HG02885 (cell line): Measurements from ENCODE around the gene EGLN3.
"Not testable (repeated sequence)": the region's sequence is repeated elsewhere in the genome, so short reads cannot be mapped to it uniquely, and the experiment has no call there.

Experiments used
- ATAC-seq: cut with Tn5 transposase; IDR thresholded peaks from one replicate; pipeline ENCODE4 v1.9.1; 2021; ENCODE audit warnings: mild to moderate bottlenecking; ENCODE audit not compliant: unreplicated experiment, poor library complexity

EGLN3 gene

DNA sequence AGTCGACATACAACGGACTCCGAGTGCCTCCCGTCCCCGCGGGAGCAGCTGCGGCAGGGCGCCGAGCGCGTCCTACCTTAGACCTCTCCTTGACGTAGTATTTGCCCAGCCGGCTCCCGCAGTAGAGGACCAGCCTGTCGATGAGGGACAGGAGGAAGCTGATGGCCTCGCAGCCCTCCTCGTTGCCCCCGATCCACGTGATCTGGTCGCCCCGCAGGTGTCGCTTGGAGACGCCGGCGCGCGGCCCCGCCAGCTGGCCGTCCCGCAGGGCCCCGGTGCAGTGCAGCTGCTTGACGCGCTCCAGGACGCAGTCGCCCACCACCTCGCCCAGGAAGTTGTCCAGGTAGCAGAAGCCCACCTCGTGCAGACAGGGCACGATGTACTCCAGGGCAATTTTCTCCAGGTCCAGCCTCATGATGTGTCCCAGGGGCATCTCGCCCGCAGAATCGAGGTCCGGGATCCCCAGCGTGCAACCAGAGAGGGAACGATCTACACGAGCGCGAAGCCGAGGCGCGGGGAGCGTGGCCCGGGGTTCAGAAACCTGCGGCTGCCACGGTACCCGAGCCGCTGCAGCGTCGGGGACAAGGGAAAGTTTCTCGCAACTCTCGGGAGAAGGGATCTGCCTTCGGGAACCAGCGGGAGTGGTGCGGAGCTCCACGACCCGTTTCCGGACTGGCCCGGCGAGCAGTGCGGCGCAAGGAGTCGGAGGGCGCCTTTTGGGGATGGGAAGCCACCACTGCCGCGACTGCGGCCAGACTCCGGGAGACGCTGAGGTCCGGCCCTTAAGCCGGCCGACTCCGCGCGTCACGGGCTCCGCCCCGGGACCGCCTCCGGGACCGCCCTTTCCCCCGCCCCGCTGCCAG is at the start of gene EGLN3:
Gene EGLN3 (minus strand): TSS at position 755 of the 863 bp plus-strand sequence. CDS start 322 bp downstream, at position 433.
- peak; percentile 97 for ATAC-seq

DNA sequence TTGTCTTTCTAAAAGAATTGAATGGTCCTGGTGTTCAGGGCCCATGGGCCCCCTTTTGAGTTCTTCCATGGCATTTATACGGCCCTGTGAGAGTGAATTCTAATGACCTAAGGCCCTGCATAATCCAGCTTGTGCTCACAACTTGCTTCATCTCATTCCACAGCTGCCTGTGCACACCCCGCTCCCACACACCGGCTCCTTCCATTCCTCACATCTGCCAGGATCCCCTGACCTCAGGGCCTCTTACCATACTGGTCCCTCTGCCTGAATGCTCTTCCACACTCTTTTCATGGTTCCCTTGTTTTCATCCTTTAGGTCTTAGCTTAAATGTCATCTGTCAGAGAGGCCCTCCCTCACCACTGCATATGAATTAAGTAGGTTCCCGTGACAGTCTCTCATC is 49.5 kb upstream of the EGLN3 start:
- no peak for ATAC-seq

GRCh38 chr14:33999771-34000291 is 49.0 kb upstream of the EGLN3 start:
- ATAC-seq, result no peak

DNA sequence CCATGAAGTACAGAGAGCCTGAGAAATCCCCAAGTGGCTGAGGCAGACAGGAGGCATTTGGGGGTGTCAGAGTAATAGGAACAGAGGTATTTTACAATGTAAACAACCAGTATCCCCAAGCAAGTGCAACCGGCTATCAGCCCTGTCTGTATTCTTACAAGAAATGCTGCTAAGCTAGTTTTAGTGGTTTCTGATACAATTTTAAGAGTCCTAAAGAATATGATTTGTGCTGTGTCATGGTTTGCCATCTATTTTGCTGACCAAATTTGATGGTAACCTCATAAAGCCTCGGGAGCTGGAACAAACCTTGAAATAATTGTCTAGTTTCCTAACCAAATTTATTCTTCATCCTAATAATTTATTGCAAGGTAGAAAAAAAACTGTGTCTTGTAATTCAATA is 46.7 kb upstream of the EGLN3 start:
- no peak for ATAC-seq

GRCh38 chr14:33996462-33996861 is 45.6 kb upstream of the EGLN3 start:
- no peak for ATAC-seq

DNA sequence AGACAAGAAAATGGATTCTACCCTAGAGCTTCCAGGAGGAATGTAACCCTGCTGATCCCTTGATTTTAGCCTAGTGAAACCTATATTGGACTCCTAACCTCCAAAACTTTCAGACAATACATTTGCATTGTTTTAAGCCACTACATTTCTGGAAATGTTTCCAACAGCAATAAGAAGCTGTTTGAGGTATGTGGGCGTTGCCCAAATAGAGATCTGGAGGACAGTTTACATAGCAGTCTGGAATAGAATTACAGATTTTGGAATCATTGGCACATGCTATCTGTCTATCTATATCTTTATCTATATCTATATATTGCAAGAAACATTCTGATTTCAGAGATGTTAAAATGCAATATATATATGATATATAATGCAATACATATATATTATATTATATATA is 42.4 kb upstream of the EGLN3 start:
- no peak for ATAC-seq

- no peak for ATAC-seq
These were observed 41.6 kb upstream of the EGLN3 start for GRCh38 chr14:33992274-33993007.

DNA sequence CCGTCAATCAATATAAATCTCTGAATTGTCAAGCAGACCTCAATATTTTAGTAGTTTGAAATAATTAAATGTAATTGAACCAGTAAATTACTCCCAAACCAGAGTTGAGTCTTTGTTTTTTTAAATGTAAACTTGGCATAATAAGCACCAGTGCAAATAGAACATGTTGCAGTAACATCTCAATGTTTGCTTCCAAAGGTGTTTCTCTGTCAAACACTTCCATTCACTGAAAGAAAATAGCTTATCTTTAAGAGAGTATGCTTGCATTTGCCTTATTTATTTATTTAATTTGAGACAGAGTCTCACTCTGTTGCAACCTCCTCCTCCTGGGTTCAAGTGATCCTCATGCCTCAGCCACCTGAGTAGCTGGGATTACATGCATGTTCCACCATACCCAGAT is 39.9 kb upstream of the EGLN3 start:
- ATAC-seq, result no peak

DNA sequence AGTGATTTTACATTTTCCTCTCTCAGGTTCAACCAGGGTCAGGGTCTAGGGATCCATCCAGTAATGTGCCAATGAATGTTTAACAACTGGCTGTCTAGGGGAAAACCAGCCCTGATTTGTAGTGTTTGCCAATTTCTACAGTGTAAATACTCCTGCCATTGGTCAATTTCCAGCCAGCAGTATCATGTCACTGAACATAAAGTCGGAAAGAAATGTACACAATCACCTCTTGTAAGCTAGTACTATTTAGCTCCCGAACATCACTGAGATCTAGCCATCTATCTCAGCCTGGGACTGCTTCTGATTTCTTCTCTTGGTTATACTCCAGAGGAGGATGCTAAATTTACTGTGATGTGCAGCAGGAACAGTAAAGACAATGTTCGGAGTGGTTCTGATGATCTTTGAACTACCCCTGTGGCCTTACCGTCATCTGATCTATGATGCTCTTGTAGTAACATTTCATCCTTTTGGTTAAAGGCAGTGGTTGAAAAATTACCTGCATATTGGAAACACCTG is 36.7 kb upstream of the EGLN3 start:
- ATAC-seq, result no peak

GRCh38 chr14:33986804-33987203 is 35.9 kb upstream of the EGLN3 start:
- ATAC-seq, result no peak

GRCh38 chr14:33985242-33985641 is 34.4 kb upstream of the EGLN3 start:
- ATAC-seq, result no peak

DNA sequence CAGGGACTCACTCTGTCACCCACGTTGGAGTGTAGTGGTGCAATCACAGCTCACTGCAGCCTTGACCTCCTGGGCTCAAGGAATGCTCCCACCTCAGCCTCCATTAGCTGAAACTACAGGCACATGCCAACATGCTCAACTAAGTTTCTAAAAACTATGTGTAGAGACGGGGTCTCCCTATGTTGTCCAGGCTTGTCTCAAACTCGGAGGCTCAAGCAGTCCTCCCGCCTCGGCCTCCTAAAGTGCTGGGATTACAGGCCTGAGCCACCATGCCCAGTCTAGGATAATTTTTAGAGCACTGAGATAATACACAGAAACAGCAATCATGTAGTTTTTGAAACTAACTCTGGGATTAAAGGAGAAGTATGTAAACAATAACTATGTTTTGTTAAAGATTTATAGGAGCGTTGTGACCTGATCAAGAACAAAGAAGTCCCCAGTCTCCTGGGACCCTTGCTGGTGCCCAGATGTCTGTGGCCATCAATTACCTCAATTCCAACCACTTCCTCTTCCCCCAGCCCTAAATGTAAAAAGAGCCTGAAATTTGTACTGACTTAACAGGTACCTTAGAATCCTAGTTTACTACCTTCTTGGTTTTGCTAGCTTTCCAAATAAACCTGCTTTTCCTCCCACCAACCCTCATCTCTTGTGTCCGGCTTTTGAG is 28.9 kb upstream of the EGLN3 start:
- peak; percentile 52 for ATAC-seq

DNA sequence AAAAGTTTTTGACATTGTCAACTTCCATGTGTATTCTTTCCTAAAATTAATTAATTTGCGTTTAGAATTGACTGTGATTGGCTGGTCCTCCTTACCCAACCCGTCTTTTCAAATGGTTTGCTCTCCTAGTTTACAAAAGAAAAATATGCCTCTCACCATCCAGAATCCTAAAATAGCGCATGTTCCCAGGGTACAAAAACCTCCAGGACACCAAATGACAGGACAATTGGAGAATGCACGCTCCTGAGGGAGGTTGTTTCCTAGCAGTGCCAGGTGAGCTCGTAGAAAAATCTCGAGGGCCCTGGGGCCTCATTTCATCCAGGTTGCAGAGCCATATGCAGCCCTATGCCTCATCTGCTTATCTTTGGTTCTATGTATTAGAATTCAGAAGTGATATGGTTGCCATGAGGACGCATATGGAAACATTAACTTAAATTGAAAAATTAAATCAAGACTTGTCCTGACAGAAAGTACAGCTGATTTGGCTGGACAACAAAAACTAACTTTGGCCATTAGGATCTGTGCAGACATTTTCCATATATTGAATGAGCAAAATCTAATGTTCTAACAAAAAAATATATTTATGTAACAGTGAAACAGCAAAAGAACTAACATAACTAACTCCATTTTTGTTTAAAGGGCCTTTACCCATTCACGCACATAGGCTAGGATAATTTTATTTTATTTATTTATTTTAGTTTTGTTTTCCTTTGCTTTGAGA is 28.2 kb upstream of the EGLN3 start:
- no peak for ATAC-seq

GRCh38 chr14:33972583-33973081 is 21.8 kb upstream of the EGLN3 start:
- peak; percentile 89 for ATAC-seq

- not testable (repeated sequence) for ATAC-seq
These were observed 19.0 kb upstream of the EGLN3 start for GRCh38 chr14:33969846-33970245.

- no peak for ATAC-seq
These were observed 17.8 kb upstream of the EGLN3 start for GRCh38 chr14:33968722-33969121.

GRCh38 chr14:33967138-33967537 is 16.3 kb upstream of the EGLN3 start:
- ATAC-seq, result no peak

- no peak for ATAC-seq
These were observed 15.4 kb upstream of the EGLN3 start for GRCh38 chr14:33966276-33966675.

DNA sequence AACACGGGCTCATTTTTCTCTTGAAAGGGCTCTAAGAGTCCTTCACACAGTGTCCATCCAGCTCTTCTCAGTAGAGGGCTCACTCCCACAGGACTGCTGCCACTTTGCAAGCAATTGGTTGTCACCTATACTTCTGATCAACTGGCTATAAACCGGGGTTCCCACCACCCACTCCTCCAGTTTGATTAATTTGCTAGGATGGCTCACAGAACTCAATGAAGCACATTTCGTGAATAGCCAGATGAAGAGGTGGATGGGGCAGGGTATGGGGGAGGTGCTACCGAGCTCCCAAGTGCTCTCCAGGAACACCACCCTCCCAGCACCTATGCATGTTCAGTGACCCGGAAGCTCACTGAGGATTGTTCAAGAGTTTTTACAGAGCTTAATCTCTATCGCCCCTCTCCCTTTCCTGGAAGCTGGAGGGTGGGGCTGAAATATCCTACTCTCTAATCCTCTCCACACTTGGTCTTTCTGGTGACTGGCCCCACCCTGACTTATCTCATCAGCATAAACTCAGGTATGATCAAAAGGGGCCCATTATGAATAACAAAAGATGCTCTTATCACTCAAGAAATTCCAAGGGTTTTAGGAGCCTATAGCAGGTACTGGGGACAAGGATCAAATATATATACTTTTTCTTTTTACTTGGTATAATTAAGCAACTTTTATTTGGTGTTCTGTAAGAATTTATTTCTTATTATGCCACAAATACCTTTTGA is 13.9 kb upstream of the EGLN3 start:
- ATAC-seq, result no peak
